Astrocyte (in vitro differentiated cells and primary cell): ENCODE measurements around the gene WDR11.

Experiments used
- CTCF ChIP-seq: IDR thresholded peaks from 2 replicates; pipeline ENCODE4 v1.5.1; 2011; ENCODE audit warnings: low read depth, mild to moderate bottlenecking, inconsistent platforms, low read length, moderate library complexity; ENCODE audit not compliant: insufficient read depth
- EZH2 ChIP-seq: IDR thresholded peaks from 2 replicates; pipeline ENCODE4 v1.6.1; 2012; ENCODE audit warnings: mild to moderate bottlenecking, low read length, inconsistent platforms; ENCODE audit not compliant: insufficient read depth

- no peak for TF ChIP-seq CTCF
- no peak for TF ChIP-seq EZH2
These were observed 22.3 kb upstream of the WDR11 start for GRCh38 chr10:120828763-120829319.
